HG03460 (cell line): ENCODE measurements around the gene MBD3L2.
"Not testable (repeated sequence)": the region's sequence is repeated elsewhere in the genome, so short reads cannot be mapped to it uniquely, and the experiment has no call there.

ENCODE experiments used
- ATAC-seq: cut with Tn5 transposase; IDR thresholded peaks from one replicate; pipeline ENCODE4 v1.9.1; 2021; ENCODE audit not compliant: unreplicated experiment

The MBD3L2 gene

GRCh38 chr19:7049021-7049420, at the start of gene MBD3L2:
Gene MBD3L2, plus strand, starts transcription at chr19:7049321. Its CDS starts 53 bp downstream, at chr19:7049374.
- ATAC-seq = not testable (repeated sequence)

DNA sequence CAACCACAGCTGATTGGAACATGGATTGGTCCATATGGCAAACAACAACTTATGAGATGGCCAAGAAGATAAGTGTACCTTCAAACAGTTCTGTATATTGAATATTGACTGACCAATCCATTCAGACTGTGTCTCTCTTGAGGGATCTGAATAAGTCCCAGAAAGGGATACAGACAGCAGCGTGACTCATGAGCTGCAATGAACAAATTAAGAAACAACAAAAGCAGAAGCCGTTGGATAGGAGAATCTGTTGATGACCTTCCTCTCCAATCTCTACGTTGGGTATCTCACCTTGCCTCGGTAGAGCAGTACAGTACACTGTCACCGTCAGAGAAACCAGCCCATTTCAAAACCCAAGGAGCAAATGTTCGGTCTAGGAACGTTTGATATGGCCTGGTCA, 49.2 kb upstream of the MBD3L2 start:
- ATAC-seq = no peak

DNA sequence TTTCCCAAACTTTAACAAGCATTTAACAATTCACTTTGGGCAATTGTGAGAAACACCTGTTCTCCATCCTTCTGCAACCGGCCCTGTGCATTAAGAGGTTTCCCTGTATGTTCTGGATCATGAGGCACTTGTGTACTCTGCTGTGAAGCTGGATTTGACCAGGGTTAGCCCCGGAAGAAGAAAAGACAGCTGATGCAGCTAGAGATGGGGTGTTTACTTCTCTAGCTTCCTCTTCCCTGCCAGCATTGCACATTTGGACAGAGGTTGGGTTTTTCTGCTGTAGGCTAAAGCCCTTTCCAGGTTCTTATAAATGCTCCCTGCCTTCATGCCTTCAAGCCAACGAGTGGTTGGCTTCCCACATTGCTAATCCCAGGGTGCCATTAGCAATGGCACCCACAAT, 48.8 kb upstream of the MBD3L2 start:
- ATAC-seq = no peak

DNA sequence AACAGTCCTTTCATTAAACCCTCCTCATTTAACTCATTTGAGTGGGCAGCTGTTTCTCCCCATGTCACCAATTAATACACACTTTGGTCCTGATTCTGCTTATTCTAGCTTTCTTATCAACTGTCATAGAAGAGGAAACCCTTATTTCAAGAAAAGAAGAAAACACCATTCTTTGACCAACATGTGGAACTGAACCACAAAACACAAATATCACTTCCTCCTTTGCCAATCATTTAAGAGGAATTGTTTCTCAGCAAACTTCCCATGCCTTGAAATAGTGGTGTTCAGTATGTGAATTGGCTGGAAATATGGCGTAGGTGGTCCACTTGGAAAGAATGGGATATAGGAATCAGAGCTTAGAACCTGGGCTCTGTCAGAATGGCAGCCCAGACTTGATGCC, 48.3 kb upstream of the MBD3L2 start:
- ATAC-seq = no peak

DNA sequence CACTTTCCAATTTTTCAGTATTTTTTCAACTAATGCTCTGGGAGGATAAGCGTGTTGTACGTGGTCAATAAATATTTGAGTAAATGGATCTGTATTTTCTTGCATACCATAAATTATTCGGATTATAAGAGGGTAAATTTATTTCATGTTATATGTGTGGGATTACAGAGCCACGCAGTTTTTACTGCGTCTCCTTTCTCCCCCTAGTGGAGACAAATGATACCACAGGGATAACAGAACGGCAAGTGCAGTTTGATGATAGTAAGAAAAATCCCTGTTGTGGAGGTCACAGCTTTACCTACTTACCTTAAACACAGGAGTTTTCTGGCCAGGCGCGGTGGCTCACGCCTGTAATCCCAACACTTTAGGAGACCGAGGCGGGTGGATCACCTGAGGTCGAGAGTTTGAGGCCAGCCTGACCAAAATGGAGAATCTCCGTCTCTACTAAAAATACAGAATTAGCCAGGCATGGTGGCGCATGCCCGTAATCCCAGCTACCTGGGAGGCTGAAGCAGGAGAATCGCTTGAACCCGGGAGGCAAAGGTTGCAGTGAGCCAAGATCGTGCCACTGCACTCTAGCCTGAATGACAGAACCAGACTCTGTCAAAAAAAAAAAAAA, 44.7 kb upstream of the MBD3L2 start:
- ATAC-seq = no peak

DNA sequence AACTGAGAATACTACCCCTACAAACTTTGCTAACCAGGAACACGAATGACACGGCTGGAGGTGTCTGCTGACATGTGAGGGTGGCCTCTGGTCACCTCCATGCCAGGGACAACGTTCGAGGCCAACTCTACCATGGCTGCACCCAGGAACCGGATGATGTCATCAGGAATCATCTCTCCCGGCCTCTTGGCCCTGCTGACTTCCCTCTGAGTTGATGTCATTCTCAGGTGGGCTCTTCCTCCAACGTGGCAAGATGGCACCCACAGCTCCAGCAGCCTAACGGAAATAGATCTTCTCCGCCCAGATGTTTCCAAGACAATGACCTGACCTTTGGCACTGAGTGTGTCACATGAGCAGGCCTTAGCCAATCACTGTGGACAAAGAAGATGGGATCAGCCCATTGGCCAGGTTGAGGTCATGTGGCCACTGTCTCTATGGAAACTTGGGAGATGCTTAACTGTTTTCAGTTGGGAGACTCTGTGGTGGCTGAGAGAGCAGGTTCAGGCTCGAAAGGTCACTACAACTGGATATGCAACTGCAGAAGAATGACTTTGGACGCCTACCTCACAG, 42.9 kb upstream of the MBD3L2 start:
- ATAC-seq = no peak

DNA sequence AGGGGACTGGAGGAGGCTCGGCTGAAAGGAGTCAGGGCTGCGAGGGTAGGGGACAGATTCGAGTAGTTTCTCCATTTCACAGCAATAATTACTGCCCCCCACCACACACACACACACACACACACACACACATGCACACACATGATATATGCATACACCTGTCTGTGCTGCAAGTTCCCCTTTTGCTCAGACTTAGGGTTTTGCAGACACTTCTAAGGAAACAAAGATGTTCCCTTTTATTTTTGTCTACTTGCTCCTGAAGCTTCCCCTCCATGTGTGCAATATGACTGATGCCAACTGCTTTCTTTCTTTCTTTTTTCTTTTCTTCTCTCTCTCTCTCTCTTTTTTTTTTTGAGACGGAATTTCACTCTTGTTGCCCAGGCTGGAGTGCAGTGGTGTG, 41.3 kb upstream of the MBD3L2 start:
- no peak for ATAC-seq

GRCh38 chr19:7010722-7011593, 38.2 kb upstream of the MBD3L2 start:
- no peak for ATAC-seq

DNA sequence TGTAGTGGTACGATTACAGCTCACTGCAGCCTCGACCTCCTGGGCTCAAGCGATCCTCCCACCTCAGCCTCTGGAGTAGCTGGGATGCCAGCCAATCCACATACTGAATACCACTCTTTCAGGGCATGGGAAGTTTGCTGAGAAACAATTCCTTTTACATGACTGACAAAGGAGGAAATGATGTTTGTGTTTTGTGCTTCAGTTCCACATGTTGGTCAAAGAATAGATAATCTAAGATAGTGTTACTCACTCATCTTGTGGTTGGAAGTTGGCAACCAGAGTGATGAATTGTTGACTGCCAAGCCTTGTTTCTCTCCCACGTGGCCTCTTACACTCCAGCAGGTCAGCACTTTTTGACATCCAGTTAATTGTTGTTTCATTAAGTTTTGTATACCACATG, 35.4 kb upstream of the MBD3L2 start:
- no peak for ATAC-seq

GRCh38 chr19:7018828-7019227, 30.3 kb upstream of the MBD3L2 start:
- ATAC-seq = no peak

DNA sequence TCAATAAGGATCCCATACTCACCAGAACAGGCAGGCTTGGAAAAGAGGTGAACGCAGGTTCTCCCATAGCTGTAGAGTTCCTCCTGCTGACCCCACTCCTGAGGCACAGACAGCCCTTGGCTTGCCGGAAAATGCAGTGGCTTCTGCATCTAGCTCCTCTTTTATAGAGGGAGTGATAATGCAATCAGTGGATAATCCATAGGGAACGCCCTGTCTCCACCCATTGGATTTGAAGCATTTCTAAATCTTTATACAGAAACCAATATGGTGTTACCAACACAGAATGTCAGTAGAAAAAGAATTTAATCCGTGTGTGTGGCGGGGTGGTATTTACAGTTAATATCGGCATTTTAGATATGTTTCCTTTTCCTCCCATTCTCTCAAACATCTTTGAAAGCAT, 27.8 kb upstream of the MBD3L2 start, which contains the start of gene MBD3L2B:
TSS of gene MBD3L2B (minus strand) at position 101 of the 400 bp plus-strand sequence. CDS start at position 67, 34 bp downstream.
- ATAC-seq = not testable (repeated sequence)

DNA sequence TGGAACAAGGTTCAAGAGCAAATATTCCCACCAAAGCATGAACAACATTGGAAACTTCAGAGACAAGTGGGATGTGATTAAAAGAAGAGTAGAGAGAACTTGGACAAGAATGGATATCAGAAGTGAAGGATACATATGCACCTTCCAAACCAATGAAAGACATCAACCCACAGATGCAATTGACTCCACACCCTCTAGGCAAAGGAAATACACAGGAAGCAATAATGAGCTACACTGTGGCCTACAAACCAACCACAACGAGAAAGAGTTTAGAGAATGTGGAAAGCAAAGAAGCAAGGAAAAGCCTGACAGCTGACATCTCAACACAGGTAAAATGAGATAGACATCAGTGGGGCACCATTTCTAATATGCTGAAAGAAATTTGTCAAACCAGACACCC, 20.3 kb upstream of the MBD3L2 start:
- not testable (repeated sequence) for ATAC-seq

DNA sequence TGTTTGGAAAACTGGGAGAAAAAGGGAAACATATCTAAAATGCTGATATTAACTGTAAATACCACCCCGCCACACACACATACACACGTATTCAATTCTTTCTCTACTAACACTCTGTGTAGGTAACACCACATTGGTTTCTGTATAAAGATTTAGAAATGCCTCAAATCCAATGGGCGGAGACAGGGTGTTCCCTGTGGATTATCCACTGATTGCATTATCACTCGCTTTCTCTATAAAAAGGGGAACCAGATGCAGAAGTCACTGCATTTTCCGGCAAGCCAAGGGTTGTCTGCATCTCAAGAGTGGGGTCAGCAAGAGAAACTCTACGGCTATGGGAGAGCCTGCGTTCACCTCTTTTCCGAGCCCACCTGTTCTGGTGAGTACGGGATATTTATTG, 18.8 kb upstream of the MBD3L2 start, which contains the start of gene MBD3L5:
TSS of gene MBD3L5 (plus strand) at position 301 of the 400 bp plus-strand sequence. CDS start at position 335, 34 bp downstream.
- not testable (repeated sequence) for ATAC-seq

DNA sequence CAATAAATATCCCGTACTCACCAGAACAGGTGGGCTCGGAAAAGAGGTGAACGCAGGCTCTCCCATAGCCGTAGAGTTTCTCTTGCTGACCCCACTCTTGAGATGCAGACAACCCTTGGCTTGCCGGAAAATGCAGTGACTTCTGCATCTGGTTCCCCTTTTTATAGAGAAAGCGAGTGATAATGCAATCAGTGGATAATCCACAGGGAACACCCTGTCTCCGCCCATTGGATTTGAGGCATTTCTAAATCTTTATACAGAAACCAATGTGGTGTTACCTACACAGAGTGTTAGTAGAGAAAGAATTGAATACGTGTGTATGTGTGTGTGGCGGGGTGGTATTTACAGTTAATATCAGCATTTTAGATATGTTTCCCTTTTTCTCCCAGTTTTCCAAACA, 9.0 kb upstream of the MBD3L2 start, which contains the start of gene MBD3L4:
TSS of gene MBD3L4 (minus strand) at position 101 of the 400 bp plus-strand sequence. CDS start at position 66, 35 bp downstream.
- not testable (repeated sequence) for ATAC-seq

DNA sequence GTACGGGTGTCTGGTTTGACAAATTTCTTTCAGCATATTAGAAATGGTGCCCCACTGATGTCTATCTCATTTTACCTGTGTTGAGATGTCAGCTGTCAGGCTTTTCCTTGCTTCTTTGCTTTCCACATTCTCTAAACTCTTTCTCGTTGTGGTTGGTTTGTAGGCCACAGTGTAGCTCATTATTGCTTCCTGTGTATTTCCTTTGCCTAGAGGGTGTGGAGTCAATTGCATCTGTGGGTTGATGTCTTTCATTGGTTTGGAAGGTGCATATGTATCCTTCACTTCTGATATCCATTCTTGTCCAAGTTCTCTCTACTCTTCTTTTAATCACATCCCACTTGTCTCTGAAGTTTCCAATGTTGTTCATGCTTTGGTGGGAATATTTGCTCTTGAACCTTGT, 7.6 kb upstream of the MBD3L2 start:
- ATAC-seq = not testable (repeated sequence)

- not testable (repeated sequence) for ATAC-seq
Observed at GRCh38 chr19:7051421-7051820, 2.3 kb downstream of the MBD3L2 start.

DNA sequence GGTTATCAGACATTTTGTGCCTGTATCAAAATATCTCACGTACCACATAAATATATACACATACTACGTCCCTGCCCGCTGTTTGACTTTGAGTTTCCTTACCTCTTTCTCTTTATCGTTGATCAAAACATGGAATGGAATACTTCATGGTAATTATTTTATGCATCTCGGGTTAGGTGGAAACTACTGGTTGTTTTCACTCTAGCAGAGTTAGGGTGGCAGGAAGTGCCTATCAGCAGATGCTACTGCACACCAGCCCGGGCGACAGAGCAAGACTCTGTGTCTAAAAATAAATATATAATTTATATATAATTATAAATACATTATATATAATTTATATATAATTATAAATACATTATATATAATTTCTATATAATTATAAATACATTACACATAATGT, 3.8 kb downstream of the MBD3L2 start:
- ATAC-seq = not testable (repeated sequence)

DNA sequence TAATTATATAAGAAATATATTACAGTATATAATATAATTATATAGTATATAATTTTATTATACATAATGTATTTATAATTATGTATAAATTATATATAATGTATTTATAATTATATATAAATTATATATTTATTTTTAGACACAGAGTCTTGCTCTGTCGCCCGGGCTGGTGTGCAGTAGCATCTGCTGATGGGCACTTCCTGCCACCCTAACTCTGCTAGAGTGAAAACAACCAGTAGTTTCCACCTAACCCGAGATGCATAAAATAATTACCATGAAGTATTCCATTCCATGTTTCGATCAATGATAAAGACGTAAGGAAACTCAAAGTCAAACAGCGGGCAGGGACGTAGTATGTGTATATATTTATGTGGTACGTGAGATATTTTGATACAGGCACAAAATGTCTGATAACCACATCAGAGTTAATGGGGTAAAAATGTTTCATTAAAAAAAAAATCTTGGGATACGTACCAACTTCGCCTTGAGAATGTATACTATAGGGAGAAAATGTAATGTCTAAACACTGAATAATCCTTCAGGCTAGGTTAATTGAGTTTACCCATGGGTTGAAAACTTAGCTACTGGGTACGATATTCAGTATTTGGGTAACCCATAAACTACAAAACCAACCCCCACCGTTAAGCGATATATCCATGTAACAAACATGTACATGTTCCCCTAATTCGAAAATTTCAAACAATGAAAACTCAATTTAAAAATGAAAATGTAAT, 5.7 kb downstream of the MBD3L2 start:
- not testable (repeated sequence) for ATAC-seq

DNA sequence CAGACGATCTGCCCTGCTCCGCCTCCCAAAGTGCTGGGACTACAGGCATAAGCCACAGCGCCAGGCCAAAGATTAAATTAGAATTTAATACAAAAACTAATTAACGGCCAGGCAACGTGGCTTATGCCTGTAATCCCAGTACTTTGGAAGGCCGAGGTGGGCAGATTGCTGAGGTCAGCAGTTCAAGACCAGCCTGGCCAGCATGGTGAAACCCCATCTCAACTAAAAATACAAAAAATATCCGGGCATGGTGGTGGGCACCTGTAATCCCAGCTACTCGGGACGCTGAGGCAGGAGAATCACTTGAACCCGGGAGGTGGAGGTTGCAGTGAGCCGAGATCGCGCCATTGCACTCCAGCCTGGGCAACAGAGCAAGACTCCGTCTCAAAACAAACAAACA, 6.6 kb downstream of the MBD3L2 start:
- ATAC-seq = not testable (repeated sequence)

DNA sequence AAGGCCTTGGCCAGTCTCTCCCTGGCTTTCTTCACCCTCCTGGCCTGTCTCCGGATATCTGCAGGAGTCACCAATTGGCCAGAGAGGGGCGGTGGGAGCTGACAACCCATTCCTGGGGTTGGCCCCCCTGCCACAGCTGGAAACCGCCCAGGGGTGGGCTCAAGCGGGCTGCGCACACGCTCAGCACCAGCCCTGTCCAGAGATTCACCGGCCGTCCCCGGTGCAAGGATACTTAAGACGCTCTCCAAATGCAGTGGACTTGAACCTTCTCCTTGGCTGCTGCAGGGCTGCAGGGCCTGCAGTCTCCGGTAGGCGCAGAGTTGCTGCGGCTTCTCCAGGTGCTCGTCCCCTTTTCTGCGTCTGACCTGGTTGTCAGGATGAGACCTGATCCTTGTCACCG, 7.2 kb downstream of the MBD3L2 start:
- ATAC-seq = not testable (repeated sequence)

DNA sequence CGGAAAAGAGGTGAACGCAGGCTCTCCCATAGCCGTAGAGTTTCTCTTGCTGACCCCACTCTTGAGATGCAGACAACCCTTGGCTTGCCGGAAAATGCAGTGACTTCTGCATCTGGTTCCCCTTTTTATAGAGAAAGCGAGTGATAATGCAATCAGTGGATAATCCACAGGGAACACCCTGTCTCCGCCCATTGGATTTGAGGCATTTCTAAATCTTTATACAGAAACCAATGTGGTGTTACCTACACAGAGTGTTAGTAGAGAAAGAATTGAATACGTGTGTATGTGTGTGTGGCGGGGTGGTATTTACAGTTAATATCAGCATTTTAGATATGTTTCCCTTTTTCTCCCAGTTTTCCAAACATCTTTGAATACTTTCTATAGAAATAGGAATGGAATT, 9.5 kb downstream of the MBD3L2 start, which contains the start of gene MBD3L3:
TSS of gene MBD3L3 (minus strand) at position 101 of the 400 bp plus-strand sequence. CDS start at position 30, 71 bp downstream.
- ATAC-seq = not testable (repeated sequence)
